Vagina (tissue), 2 donors: Measurements from ENCODE around the gene HAO1.

Experiments used
- POLR2AphosphoS5 ChIP-seq, 2 donors: sonication (generic); formaldehyde crosslinking; IDR thresholded peaks; one replicate each; pipeline ENCODE4 v1.9.0; 2017; ENCODE audit warnings: antibody characterized with exemption in 2 of 2, mild to moderate bottlenecking in 2 of 2, low read depth in 1 of 2; ENCODE audit not compliant: insufficient read depth in 1 of 2
- TF ChIP-seq, protein P1 (sequence below), 3 experiments: fragments of 450-650 bp in 2 of 3; fragments of 200-600 bp in 1 of 3; sonication (generic) in 1 of 3; IDR thresholded peaks; one replicate each; pipeline ENCODE4 v1.5.1; 2017 to 2019; ENCODE audit warnings: antibody characterized with exemption in 3 of 3, mild to moderate bottlenecking in 2 of 3, moderate library complexity in 2 of 3

DNA sequence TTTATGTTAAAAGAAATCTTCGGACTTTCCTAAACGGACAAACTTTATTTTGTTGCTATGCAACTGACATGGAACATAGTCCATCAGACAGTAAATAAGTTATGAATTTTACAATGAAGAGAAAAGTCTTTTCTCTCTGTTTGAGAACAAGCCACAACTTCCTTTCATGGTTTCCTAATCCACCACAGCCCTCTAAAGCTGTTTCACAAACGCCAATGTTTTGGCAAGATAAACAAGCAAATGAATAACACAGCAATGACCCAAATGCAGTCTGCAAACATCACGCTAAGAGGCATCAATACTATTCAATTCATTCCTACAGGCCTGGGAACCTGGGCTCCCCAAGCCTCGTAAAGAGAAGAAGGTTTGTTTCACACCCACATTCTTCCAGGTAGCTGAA lies 60.4 kb downstream of the HAO1 start:
- TF ChIP-seq, protein P1, sequence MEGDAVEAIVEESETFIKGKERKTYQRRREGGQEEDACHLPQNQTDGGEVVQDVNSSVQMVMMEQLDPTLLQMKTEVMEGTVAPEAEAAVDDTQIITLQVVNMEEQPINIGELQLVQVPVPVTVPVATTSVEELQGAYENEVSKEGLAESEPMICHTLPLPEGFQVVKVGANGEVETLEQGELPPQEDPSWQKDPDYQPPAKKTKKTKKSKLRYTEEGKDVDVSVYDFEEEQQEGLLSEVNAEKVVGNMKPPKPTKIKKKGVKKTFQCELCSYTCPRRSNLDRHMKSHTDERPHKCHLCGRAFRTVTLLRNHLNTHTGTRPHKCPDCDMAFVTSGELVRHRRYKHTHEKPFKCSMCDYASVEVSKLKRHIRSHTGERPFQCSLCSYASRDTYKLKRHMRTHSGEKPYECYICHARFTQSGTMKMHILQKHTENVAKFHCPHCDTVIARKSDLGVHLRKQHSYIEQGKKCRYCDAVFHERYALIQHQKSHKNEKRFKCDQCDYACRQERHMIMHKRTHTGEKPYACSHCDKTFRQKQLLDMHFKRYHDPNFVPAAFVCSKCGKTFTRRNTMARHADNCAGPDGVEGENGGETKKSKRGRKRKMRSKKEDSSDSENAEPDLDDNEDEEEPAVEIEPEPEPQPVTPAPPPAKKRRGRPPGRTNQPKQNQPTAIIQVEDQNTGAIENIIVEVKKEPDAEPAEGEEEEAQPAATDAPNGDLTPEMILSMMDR (IDR thresholded peaks at IDR 0.05), result no peak
- no peak for TF ChIP-seq POLR2AphosphoS5 (IDR thresholded peaks at IDR 0.05; ENCODE audit: insufficient read depth in 1 of 2, low read depth in 1 of 2)
